HG03558 (cell line): ENCODE results near the gene ZNF438.
"Not testable (repeated sequence)": the region's sequence is repeated elsewhere in the genome, so short reads cannot be mapped to it uniquely, and the experiment has no call there.

Experiments
- ATAC-seq: cut with Tn5 transposase; IDR thresholded peaks from one replicate; pipeline ENCODE4 v1.9.1; 2021; ENCODE audit warnings: moderate number of reproducible peaks; ENCODE audit not compliant: unreplicated experiment; ENCODE audit errors: extremely low read depth

ZNF438 gene

DNA sequence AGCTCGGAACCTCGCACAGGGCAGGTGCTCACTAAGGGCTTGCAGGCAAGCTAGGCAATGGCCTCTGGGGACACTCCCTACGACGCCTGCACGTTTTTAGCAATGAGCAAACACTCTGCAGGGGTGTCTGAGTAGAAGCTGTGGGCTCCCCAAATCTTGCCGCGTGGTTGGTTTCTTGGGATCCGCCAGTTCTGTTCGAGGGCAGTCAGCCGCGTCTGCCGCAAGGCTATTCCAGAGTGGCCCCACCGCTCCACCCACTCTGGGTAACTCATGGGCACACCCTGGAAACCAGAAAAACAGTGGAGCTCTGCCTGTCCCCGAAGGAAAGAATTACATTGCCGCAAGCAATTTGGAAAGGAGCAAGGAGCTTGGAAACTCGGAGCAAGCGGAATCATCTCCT is 212.8 kb downstream of the ZNF438 start:
- ATAC-seq: no peak

DNA sequence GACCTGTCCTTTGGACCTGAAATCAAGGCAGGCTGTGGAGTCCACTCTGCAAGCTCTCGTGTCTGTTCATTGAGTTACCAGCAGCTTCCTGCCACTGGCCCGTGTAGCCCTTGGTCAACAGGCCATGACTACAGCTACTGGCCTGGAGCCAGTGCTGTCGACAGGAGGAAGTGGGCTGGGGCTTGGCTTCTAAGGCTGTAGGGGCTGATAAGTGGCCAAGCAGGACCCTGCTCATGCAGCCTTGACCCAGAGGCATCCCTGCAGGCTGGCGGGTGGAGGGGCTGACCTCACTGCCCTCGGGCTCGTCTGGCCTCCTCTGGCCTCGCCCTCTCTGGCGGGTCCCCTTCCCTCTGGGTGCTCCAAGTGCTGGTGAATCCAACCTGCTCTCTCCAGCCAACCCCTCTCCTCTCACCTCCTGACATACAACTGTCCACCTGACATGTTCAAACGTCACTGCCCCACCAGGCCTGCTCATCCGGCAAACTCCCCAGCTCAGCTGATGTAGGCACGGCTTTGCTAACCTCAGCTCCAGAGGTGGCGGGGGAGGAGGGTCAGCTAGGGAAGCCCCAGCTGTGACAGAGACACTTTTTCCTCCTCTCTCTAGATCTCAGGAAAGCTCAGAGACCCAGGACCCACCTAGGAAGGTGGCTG is 213.5 kb downstream of the ZNF438 start:
- ATAC-seq: no peak

- no peak for ATAC-seq
Observed at GRCh38 chr10:30817541-30817940, 214.1 kb downstream of the ZNF438 start.

DNA sequence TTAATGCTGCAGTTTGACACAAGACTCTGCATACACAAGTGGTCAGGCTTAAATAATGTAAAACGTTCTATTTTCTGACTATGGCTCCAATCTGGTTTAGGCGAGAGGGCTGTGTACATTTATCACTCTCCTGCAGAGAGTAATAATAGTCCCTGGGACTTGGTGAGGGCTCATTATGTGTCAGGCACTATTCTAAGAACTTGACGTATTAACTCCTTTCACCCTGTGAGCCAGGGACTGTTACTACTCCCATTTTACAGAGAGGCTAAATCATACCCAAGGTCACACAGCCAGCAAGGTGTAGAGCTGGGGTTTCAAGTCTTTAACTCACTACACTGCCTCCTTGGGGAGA is 214.9 kb downstream of the ZNF438 start:
- no peak for ATAC-seq

GRCh38 chr10:30816159-30816819 is 215.4 kb downstream of the ZNF438 start:
- no peak for ATAC-seq

GRCh38 chr10:30813872-30814481 is 217.7 kb downstream of the ZNF438 start:
- no peak for ATAC-seq

DNA sequence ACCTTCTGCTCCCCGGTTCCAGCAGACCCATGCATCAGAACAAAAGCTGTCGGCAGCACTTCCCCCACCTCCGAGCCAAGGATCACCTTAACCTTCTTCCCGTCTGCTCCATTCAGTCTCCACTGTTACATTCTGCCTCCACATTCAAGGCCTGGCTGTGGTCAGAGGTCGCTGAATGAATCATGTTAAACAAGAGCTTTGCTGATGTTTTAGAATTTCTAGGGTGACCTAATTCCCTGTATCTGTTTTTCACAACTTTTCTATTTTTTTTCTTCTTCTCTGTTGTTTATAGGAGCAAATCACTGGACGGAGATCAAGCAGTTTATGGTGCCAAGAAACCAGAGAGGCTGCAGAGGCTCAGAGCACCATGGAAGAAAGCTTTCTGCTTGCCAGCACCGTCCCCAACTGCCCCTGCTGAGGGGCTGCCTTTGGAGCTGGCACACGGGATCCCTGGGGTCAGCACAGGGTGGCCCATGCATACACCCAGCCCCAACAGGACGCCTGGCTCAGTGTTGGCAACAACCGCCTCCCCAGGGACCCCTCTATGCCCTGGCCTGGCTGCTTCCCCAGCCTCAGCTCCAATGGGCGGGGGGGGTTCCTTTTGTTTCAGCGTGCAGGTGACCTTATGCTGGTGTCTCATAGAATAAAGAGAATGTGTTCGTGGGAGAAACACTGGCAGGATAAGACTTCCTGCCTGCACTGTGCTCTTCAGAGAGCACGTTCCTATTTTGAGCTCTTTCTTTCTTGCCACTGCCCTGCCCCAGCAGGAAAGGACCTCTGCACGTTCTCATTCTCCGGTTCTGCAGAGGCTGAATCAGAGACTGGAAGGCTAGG is 219.4 kb downstream of the ZNF438 start:
- no peak for ATAC-seq

DNA sequence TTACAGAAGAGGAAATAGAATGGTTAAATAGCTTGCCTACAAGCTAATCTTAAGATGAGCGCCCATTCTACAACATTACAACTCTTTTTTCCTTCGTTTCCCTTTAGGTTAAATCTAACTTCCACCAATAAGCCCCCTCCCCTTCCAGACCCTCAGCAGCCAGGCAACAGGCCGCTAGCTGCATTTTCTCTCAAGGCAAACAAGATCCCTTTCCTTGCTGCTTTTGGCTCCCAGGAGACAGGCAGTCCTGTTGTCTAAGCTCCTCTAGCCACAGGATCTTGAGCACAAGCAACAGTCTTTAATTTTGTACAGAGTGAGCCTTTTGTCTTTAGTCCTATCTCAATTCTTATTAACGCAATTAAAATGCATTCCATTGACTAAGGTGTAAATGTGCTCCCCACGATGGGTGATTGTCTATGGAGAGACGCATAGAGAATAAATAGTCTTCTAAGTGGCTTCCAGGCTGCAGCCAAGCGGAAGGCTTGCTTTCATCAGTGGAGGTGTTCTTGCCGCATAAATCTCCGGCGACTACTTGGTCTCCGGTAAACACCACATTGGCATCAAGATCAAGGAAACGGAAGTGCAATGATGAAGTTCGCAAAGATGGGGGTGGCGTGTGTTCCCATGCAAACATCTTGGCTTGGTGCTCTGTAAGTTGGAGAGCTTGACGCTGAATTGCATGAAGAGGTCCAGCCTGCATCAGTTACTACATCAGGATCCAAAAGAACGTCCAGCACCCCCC is 220.2 kb downstream of the ZNF438 start:
- ATAC-seq: no peak

- ATAC-seq: no peak
Observed at GRCh38 chr10:30810416-30810815, 221.2 kb downstream of the ZNF438 start.

- no peak for ATAC-seq
Observed at GRCh38 chr10:30806850-30807249, 224.8 kb downstream of the ZNF438 start.

- no peak for ATAC-seq
Observed at GRCh38 chr10:30805061-30805460, 226.6 kb downstream of the ZNF438 start.

GRCh38 chr10:30804478-30805055 is 227.1 kb downstream of the ZNF438 start:
- no peak for ATAC-seq

- no peak for ATAC-seq
Observed at GRCh38 chr10:30803892-30804322, 227.8 kb downstream of the ZNF438 start.

DNA sequence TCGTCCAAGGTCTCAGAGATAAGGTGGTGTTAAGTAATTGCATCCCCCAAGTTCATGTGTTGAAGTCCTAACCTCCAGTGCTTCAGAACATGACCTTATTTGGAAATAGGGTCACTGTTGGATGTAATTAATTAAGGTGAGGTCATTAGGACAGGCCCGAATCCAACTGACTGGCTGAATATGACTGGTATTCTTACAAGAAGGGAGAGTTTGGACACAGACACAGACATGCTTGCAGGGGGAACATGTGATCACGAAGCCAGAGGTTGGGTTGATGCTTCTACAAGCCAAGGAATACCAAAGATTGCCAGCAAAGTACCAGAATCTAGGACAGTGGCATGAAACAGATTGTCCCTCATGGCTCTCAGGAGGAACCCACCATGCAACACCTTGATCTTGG is 228.6 kb downstream of the ZNF438 start:
- no peak for ATAC-seq

- no peak for ATAC-seq
Observed at GRCh38 chr10:30800368-30800767, 231.3 kb downstream of the ZNF438 start.

DNA sequence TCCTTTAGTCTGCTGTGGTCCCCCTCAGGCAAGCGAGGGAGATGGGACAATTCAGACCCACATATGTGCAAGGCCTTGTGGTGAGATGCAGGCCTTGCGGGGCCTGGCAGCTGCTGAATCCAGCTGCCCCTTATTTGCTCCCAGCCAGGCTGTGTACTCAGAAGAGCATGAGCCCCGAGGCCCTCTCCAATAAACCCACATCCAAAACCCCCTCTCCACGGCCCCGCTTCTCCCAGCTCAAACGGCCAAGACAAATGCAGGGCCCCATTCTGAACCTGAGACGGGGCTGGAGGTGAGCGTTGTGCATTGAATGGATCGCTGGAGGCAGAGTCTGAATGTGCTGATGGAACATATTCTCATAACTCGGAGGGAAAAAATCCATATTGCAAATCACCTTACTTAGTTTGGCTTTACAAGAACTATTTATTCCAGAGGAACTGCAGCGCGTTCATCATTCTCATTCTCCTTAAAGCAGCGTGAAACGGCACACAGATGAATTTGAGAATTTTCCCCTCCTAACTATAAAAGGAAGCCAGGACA is 232.9 kb downstream of the ZNF438 start:
- ATAC-seq: no peak

DNA sequence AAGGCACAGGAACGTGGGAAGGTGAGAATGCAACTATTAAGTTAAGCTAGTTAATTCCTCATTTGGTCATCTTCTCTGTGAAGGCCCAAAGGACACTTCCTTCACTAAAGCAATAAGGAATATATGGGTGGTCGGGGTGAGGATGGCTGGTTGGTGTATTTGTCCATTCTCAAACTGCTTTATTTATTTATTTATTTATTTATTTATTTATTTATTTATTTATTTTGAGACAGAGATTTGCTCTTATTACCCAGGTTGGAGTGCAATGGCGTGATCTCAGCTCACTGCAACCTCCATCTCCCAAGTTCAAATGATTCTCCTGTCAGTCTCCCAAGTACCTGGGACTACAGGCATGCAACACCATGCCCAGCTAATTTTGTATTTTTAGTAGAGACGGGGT is 236.6 kb downstream of the ZNF438 start:
- ATAC-seq: not testable (repeated sequence)
